ENCODE data around the gene TMEM132D. TPM values are rescaled to one million over a fixed set of nuclear protein-coding genes. Genes with fewer than 3 reads are reported as not detected.
"Not testable (repeated sequence)": the region's sequence is repeated elsewhere in the genome, so short reads cannot be mapped to it uniquely, and the experiment has no call there.

The TMEM132D gene
- total RNA-seq, 1 donor: not detected

DNA sequence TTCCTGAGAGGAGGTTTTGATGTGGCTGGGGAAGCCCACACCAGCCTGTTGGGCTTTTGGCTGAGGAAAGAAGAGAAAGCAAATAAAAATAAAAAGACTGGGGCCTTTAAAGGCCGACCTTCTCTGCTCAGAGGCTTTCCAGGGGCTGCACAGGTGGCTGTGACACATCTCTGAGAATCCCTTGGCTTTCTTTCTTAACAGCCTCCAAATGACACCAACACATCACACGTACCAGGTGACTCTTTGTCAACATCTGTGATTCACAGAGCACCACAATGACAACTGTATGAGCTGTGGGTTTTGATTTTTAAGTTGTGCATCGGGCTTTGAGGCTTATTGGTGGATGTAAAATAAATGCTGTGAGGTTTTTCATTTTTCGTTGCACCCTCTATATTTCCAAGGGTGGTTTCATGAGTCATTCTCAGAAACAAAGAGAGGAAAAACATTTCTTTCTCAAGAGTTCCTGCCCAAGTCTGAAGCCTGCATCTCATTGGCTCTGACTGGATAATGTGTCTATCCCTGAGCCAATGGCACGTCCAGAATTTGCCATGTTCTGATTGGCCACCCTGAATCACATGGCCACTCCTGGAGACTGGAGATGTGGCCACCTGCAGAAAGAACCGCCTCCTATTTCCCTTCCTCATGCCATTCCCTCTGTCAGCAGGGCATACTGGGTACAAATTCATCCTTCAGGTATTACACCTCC is 701.6 kb downstream of the TMEM132D start:
- DNase-seq (ENCODE audit: low read depth in 2 of 3, low spot score in 2 of 3): no peak

DNA sequence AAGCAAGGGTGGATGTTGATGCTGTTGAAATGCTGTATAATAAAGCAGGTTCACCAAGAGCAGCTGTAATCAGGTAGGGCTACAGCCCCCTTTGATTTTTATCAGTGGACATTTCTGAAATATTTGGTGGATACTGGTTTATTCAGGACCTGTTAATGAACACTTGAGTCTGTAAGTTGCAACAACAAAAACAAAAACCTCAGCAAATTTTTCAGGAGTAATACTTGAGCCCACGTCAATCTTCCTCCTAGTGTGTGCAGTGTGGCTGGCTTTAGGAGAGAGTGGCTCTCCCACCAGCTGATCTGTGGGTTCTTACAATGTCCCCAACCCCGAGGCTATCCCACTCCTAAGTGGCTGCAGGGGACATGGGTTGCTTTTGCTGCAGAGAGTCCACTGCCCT is 702.8 kb downstream of the TMEM132D start:
- no peak for DNase-seq (ENCODE audit: low read depth in 2 of 3, low spot score in 2 of 3)

- no peak for DNase-seq (ENCODE audit: low read depth in 2 of 3, low spot score in 2 of 3)
These were observed 703.2 kb downstream of the TMEM132D start for GRCh38 chr12:129200576-129200975.

- DNase-seq (ENCODE audit: low read depth in 2 of 3, low spot score in 2 of 3): no peak
These were observed 706.9 kb downstream of the TMEM132D start for GRCh38 chr12:129196927-129197326.

GRCh38 chr12:129195081-129195480 is 708.7 kb downstream of the TMEM132D start:
- DNase-seq (ENCODE audit: low read depth in 2 of 3, low spot score in 2 of 3): no peak

DNA sequence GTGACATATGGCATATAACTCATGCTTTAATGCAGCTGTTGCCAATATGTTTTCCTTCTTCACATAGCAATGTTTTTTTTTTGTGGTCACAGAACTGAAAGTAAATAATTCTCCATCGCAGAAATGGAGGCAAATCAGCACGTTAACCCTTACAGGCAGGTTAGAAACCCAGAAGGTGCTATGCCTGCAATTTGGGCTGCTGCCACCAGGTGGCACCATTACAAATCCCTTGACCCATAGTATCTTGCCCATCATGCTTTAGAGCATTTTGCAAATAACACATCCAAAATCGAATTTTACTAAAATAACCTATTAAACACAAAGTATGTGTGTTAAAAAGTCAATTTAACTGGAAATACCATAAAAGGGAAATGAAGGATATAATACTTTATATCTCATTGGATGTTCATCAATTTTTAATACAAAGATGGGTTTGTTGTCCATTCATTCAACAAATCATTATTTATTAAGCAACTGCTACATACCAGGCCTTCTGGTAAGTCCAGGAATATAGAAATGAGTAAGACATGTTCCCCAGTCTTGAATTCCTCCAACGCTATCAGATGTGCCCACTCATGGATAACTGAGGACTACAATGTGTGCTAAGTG is 710.5 kb downstream of the TMEM132D start:
- no peak for DNase-seq (ENCODE audit: low read depth in 2 of 3, low spot score in 2 of 3)

GRCh38 chr12:129190827-129191226 is 713.0 kb downstream of the TMEM132D start:
- no peak for DNase-seq (ENCODE audit: low read depth in 2 of 3, low spot score in 2 of 3)

GRCh38 chr12:129189879-129190278 is 713.9 kb downstream of the TMEM132D start:
- DNase-seq (ENCODE audit: low read depth in 2 of 3, low spot score in 2 of 3): not testable (repeated sequence)

- no peak for DNase-seq (ENCODE audit: low read depth in 2 of 3, low spot score in 2 of 3)
These were observed 716.9 kb downstream of the TMEM132D start for GRCh38 chr12:129186952-129187351.

GRCh38 chr12:129185855-129186254 is 718.0 kb downstream of the TMEM132D start:
- no peak for DNase-seq (ENCODE audit: low read depth in 2 of 3, low spot score in 2 of 3)

- DNase-seq (ENCODE audit: low read depth in 2 of 3, low spot score in 2 of 3): no peak
These were observed 719.5 kb downstream of the TMEM132D start for GRCh38 chr12:129184127-129184928.

GRCh38 chr12:129179941-129180553 is 723.8 kb downstream of the TMEM132D start:
- no peak for DNase-seq (ENCODE audit: low read depth in 2 of 3, low spot score in 2 of 3)

DNA sequence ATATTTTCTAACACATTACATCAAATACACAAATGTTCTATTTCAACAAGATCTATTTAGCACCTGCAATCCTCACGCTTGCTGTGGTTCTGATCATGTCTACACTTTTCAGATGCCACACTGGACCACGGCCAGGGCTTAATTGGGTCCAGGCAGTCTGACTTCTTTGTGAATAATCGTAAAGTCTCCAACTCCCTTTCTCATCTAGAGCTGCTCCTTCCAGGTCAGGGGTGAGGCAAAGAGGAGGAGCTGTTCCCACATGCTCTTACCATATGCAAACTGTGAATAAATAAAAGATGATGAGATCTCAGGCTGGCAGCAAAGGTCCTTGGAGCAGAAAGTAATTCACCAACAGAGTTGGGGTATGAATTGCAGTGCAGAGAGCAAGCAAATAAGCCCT is 733.9 kb downstream of the TMEM132D start:
- no peak for DNase-seq (ENCODE audit: low read depth in 2 of 3, low spot score in 2 of 3)

DNA sequence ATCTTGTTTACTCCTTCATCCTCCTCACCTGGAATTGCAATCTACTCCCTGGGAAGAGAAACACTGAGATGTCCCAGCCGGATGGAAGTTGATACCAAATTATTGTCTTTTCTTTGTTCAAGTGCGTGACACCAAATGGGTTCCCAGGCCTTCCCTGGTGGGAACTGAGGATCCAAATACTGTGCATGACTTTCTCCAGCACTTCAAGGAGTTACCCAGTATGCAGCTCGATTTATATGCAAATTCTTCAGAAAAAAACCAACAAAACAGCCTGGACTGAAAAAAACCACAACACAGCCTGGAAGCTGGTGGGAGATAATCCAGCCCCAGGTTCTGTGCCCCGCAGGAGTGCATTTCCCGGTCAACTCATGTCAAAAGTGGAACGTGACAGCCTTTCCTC is 740.0 kb downstream of the TMEM132D start:
- no peak for DNase-seq (ENCODE audit: low read depth in 2 of 3, low spot score in 2 of 3)

DNA sequence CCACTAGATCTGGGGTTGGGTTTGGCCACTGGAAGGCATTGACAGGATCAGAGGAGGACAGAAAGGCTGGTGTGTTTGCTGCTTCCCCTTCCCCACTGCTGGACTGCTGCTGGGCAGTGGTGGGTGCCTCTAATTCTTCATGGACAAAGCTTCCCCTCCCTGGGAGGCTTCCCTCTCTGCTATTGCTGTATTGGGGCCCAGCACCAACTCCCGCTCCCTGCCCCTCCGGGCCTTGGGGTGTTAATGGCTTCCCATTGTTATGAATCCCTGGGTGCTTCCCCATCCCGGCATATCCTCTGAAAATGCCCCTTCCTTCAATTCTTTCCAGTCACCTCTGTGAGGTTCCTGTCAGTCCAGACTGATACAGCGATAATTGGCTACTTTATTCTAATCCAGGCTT is 740.4 kb downstream of the TMEM132D start:
- no peak for DNase-seq (ENCODE audit: low read depth in 2 of 3, low spot score in 2 of 3)

- no peak for DNase-seq (ENCODE audit: low read depth in 2 of 3, low spot score in 2 of 3)
These were observed 741.0 kb downstream of the TMEM132D start for GRCh38 chr12:129162805-129163204.

GRCh38 chr12:129161511-129161910 is 742.3 kb downstream of the TMEM132D start:
- DNase-seq (ENCODE audit: low read depth in 2 of 3, low spot score in 2 of 3): no peak

DNA sequence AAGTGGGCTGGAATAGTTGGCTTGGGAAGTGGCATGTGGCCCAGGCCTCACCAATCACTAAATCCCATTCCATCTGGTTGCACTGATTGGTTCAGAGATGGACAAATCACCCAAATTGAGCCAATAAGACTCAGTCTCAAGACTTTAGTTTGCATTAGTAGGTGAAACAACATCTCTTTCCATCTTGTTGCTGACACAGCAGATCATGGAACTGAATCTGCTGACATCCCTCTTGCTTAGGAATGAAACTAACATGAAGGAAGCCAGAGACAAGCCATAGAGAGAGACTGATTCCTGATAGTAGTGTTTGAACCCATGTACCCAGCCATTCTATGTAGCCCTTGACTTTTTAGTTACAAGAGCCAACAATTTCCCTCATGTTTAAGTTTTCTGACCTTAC is 743.5 kb downstream of the TMEM132D start:
- DNase-seq (ENCODE audit: low read depth in 2 of 3, low spot score in 2 of 3): no peak

- no peak for DNase-seq (ENCODE audit: low read depth in 2 of 3, low spot score in 2 of 3)
These were observed 751.3 kb downstream of the TMEM132D start for GRCh38 chr12:129152351-129153104.

- no peak for DNase-seq (ENCODE audit: low read depth in 2 of 3, low spot score in 2 of 3)
These were observed 753.1 kb downstream of the TMEM132D start for GRCh38 chr12:129150721-129151120.

GRCh38 chr12:129145381-129145780 is 758.4 kb downstream of the TMEM132D start:
- no peak for DNase-seq (ENCODE audit: low read depth in 2 of 3, low spot score in 2 of 3)
